ENCODE data around the gene UACA. TPM values are rescaled to one million over a fixed set of nuclear protein-coding genes. Genes with fewer than 3 reads are reported as not detected.

Gene UACA
- total RNA-seq, 1 experiment from 2014 or later: 44.8 TPM

DNA sequence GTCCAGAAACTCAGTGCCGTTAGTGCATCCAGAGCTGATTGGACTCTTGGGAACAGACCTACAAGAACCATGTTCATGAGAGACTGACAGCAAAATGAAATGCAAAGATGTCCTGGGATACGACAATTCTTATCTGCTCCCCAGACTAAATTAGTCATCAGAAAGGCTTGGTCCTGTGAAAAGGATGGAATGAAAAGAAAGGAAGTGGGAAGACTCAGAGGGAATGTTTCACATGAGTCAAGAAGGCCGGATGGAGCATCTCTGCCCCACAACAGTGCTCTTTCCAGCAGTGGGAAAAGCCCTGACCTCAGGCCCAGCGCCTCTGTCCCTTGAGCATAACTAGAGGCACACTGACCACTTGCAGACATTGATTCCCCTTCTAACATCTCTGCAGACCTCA, 39.3 kb upstream of the UACA start:
- ChIA-PET POLR2A (no interaction called here), CTCF (no interaction called here)
- Mint-ChIP-seq H3K27ac (no peak overlapping the region), H3K27me3 (ENCODE audit: low read depth) (no peaks in the 10 kb centered on the region; the same call in 1 of the 2 replicates), H3K36me3 (no peaks in the 10 kb centered on the region), H3K4me1 (no peaks in the 10 kb centered on the region), H3K9me3 (peaks cover 16% of the 10 kb centered on the region), H3K4me3 (no peak overlapping the region)
- DNase-seq (ENCODE audit: low spot score): no peak
- no peak for TF ChIP-seq TCF7 (CRISPR knock-in tag; IDR thresholded peaks at IDR 0.05; ENCODE audit: low read depth)
- TF ChIP-seq, protein P1, sequence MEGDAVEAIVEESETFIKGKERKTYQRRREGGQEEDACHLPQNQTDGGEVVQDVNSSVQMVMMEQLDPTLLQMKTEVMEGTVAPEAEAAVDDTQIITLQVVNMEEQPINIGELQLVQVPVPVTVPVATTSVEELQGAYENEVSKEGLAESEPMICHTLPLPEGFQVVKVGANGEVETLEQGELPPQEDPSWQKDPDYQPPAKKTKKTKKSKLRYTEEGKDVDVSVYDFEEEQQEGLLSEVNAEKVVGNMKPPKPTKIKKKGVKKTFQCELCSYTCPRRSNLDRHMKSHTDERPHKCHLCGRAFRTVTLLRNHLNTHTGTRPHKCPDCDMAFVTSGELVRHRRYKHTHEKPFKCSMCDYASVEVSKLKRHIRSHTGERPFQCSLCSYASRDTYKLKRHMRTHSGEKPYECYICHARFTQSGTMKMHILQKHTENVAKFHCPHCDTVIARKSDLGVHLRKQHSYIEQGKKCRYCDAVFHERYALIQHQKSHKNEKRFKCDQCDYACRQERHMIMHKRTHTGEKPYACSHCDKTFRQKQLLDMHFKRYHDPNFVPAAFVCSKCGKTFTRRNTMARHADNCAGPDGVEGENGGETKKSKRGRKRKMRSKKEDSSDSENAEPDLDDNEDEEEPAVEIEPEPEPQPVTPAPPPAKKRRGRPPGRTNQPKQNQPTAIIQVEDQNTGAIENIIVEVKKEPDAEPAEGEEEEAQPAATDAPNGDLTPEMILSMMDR (IDR thresholded peaks at IDR 0.05): no peak
- no peak for TF ChIP-seq ZNF396 (CRISPR knock-in tag; IDR thresholded peaks at IDR 0.05; ENCODE audit: borderline replicate concordance)
- no peak for TF ChIP-seq NFATC4 (CRISPR knock-in tag; IDR thresholded peaks at IDR 0.05)
- TF ChIP-seq PRRX2 (CRISPR knock-in tag; IDR thresholded peaks at IDR 0.05): no peak
- TF ChIP-seq JAZF1 (CRISPR knock-in tag; IDR thresholded peaks at IDR 0.05): no peak
- no peak for TF ChIP-seq ZNF219 (CRISPR knock-in tag; IDR thresholded peaks at IDR 0.05; ENCODE audit: borderline replicate concordance)
- TF ChIP-seq, protein P2, sequence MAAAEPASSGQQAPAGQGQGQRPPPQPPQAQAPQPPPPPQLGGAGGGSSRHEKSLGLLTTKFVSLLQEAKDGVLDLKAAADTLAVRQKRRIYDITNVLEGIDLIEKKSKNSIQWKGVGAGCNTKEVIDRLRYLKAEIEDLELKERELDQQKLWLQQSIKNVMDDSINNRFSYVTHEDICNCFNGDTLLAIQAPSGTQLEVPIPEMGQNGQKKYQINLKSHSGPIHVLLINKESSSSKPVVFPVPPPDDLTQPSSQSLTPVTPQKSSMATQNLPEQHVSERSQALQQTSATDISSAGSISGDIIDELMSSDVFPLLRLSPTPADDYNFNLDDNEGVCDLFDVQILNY (CRISPR knock-in tag; IDR thresholded peaks at IDR 0.05): no peak
- no peak for TF ChIP-seq CREM (CRISPR knock-in tag; IDR thresholded peaks at IDR 0.05)
- TF ChIP-seq ZNF423 (CRISPR knock-in tag; IDR thresholded peaks at IDR 0.05): no peak
- no peak for TF ChIP-seq ETV6 (CRISPR knock-in tag; IDR thresholded peaks at IDR 0.05)
- TF ChIP-seq, protein P3, sequence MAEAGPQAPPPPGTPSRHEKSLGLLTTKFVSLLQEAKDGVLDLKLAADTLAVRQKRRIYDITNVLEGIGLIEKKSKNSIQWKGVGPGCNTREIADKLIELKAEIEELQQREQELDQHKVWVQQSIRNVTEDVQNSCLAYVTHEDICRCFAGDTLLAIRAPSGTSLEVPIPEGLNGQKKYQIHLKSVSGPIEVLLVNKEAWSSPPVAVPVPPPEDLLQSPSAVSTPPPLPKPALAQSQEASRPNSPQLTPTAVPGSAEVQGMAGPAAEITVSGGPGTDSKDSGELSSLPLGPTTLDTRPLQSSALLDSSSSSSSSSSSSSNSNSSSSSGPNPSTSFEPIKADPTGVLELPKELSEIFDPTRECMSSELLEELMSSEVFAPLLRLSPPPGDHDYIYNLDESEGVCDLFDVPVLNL (CRISPR knock-in tag; IDR thresholded peaks at IDR 0.05; ENCODE audit: borderline replicate concordance, low read depth): no peak
- no peak for TF ChIP-seq ZBTB21 (CRISPR knock-in tag; IDR thresholded peaks at IDR 0.05; ENCODE audit: borderline replicate concordance)
- TF ChIP-seq, protein P4, sequence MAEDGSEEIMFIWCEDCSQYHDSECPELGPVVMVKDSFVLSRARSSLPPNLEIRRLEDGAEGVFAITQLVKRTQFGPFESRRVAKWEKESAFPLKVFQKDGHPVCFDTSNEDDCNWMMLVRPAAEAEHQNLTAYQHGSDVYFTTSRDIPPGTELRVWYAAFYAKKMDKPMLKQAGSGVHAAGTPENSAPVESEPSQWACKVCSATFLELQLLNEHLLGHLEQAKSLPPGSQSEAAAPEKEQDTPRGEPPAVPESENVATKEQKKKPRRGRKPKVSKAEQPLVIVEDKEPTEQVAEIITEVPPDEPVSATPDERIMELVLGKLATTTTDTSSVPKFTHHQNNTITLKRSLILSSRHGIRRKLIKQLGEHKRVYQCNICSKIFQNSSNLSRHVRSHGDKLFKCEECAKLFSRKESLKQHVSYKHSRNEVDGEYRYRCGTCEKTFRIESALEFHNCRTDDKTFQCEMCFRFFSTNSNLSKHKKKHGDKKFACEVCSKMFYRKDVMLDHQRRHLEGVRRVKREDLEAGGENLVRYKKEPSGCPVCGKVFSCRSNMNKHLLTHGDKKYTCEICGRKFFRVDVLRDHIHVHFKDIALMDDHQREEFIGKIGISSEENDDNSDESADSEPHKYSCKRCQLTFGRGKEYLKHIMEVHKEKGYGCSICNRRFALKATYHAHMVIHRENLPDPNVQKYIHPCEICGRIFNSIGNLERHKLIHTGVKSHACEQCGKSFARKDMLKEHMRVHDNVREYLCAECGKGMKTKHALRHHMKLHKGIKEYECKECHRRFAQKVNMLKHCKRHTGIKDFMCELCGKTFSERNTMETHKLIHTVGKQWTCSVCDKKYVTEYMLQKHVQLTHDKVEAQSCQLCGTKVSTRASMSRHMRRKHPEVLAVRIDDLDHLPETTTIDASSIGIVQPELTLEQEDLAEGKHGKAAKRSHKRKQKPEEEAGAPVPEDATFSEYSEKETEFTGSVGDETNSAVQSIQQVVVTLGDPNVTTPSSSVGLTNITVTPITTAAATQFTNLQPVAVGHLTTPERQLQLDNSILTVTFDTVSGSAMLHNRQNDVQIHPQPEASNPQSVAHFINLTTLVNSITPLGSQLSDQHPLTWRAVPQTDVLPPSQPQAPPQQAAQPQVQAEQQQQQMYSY (CRISPR knock-in tag; IDR thresholded peaks at IDR 0.05): no peak
- TF ChIP-seq, protein P5, sequence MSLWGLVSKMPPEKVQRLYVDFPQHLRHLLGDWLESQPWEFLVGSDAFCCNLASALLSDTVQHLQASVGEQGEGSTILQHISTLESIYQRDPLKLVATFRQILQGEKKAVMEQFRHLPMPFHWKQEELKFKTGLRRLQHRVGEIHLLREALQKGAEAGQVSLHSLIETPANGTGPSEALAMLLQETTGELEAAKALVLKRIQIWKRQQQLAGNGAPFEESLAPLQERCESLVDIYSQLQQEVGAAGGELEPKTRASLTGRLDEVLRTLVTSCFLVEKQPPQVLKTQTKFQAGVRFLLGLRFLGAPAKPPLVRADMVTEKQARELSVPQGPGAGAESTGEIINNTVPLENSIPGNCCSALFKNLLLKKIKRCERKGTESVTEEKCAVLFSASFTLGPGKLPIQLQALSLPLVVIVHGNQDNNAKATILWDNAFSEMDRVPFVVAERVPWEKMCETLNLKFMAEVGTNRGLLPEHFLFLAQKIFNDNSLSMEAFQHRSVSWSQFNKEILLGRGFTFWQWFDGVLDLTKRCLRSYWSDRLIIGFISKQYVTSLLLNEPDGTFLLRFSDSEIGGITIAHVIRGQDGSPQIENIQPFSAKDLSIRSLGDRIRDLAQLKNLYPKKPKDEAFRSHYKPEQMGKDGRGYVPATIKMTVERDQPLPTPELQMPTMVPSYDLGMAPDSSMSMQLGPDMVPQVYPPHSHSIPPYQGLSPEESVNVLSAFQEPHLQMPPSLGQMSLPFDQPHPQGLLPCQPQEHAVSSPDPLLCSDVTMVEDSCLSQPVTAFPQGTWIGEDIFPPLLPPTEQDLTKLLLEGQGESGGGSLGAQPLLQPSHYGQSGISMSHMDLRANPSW (CRISPR knock-in tag; conservative IDR thresholded peaks at IDR 0.05; ENCODE audit: low read depth): no peak
- TF ChIP-seq, protein P6, sequence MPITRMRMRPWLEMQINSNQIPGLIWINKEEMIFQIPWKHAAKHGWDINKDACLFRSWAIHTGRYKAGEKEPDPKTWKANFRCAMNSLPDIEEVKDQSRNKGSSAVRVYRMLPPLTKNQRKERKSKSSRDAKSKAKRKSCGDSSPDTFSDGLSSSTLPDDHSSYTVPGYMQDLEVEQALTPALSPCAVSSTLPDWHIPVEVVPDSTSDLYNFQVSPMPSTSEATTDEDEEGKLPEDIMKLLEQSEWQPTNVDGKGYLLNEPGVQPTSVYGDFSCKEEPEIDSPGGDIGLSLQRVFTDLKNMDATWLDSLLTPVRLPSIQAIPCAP (CRISPR knock-in tag; IDR thresholded peaks at IDR 0.05): no peak
- TF ChIP-seq, protein P7, sequence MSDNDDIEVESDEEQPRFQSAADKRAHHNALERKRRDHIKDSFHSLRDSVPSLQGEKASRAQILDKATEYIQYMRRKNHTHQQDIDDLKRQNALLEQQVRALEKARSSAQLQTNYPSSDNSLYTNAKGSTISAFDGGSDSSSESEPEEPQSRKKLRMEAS (CRISPR knock-in tag; IDR thresholded peaks at IDR 0.05): no peak
- TF ChIP-seq NR2C2 (CRISPR knock-in tag; IDR thresholded peaks at IDR 0.05): no peak
- TF ChIP-seq ZNF671 (CRISPR knock-in tag; IDR thresholded peaks at IDR 0.05): no peak
- no peak for TF ChIP-seq NFE2L1 (CRISPR knock-in tag; IDR thresholded peaks at IDR 0.05)
- no peak for ATAC-seq
